GM23338 (cell line): Measurements from ENCODE around the gene ENTHD1. TPM values are rescaled to one million over a fixed set of nuclear protein-coding genes. Genes with fewer than 3 reads are reported as not detected.

ENCODE experiments used
- ATAC-seq: fragments of 200-7000 bp; cut with Tn5 transposase; 3 replicates; pipeline ENCODE4 v1.9.1; 2020
- DNase-seq: peaks from one replicate; pipeline ENCODE4 v3.0.0-alpha.2; 2015; ENCODE audit warnings: low spot score
- H2AFZ ChIP-seq: fragments of 200-600 bp; sonication (generic); 2 replicates; pipeline ENCODE4 v1.8.0; 2016; ENCODE audit warnings: antibody characterized with exemption, mild to moderate bottlenecking, moderate library complexity
- H3F3A ChIP-seq: fragments of 200-600 bp; sonication (generic); replicated peaks from 2 replicates; pipeline ENCODE4 v1.8.0; 2017; ENCODE audit warnings: antibody characterized with exemption, mixed run types, low read depth
- H3K27ac ChIP-seq: fragments of 200-600 bp; sonication (generic); 2 replicates; pipeline ENCODE4 v1.6.1; 2016; ENCODE audit warnings: low read depth
- H3K27me3 ChIP-seq: fragments of 200-600 bp; sonication (generic); 2 replicates; pipeline ENCODE4 v1.8.0; 2016; ENCODE audit warnings: mild to moderate bottlenecking, mixed run types, moderate library complexity; ENCODE audit not compliant: insufficient read depth
- H3K36me3 ChIP-seq: fragments of 200-600 bp; sonication (generic); 2 replicates; pipeline ENCODE4 v1.8.0; 2016; ENCODE audit warnings: mild to moderate bottlenecking; ENCODE audit not compliant: insufficient read depth
- H3K4me1 ChIP-seq: fragments of 200-600 bp; sonication (generic); 2 replicates; pipeline ENCODE4 v1.8.0; 2016; ENCODE audit warnings: mild to moderate bottlenecking, moderate library complexity; ENCODE audit not compliant: insufficient read depth
- H3K4me2 ChIP-seq: fragments of 200-600 bp; sonication (generic); 2 replicates; pipeline ENCODE4 v1.7.1; 2017; ENCODE audit warnings: mixed run types
- H3K4me3 ChIP-seq: fragments of 200-600 bp; sonication (generic); 2 replicates; pipeline ENCODE4 v1.6.1; 2016; ENCODE audit warnings: mixed run types
- H3K79me2 ChIP-seq: fragments of 200-600 bp; sonication (generic); replicated peaks from 2 replicates; pipeline ENCODE4 v1.8.0; 2017; ENCODE audit warnings: mild to moderate bottlenecking; ENCODE audit not compliant: insufficient read depth
- H3K9me2 ChIP-seq: fragments of 200-600 bp; sonication (generic); 2 replicates; pipeline ENCODE4 v1.8.0; 2017; ENCODE audit not compliant: insufficient read depth
- H4K20me1 ChIP-seq: fragments of 200-600 bp; sonication (generic); replicated peaks from 2 replicates; pipeline ENCODE4 v1.8.0; 2017; ENCODE audit warnings: mild to moderate bottlenecking; ENCODE audit not compliant: insufficient read depth
- H3K27ac Mint-ChIP-seq: 2 replicates; pipeline ENCODE4 v1.8.0; 2020; ENCODE audit warnings: inconsistent platforms, mild to moderate bottlenecking, moderate library complexity, mixed read lengths
- H3K27me3 Mint-ChIP-seq: 3 replicates; pipeline ENCODE4 v1.8.0; 2022; ENCODE audit warnings: low read depth, mild to moderate bottlenecking, moderate library complexity, mixed read lengths, inconsistent platforms; ENCODE audit not compliant: insufficient read depth, poor library complexity
- H3K36me3 Mint-ChIP-seq: 3 replicates; pipeline ENCODE4 v1.8.0; 2021; ENCODE audit warnings: low read depth, mild to moderate bottlenecking, inconsistent platforms, moderate library complexity, mixed read lengths
- H3K4me1 Mint-ChIP-seq: 3 replicates; pipeline ENCODE4 v1.8.0; 2020; ENCODE audit warnings: mild to moderate bottlenecking, inconsistent platforms, mixed read lengths
- H3K4me3 Mint-ChIP-seq: 3 replicates; pipeline ENCODE4 v1.8.0; 2021; ENCODE audit warnings: moderate library complexity, mild to moderate bottlenecking, inconsistent platforms, mixed read lengths
- H3K9me3 Mint-ChIP-seq: 3 replicates; pipeline ENCODE4 v1.8.0; 2020; ENCODE audit warnings: moderate library complexity, mild to moderate bottlenecking, inconsistent platforms, mixed read lengths
- CTCF ChIP-seq, 2 experiments: fragments of 200-600 bp in 1 of 2; sonication (generic) in 1 of 2; conservative IDR thresholded peaks; 2 replicates each; pipeline versions ENCODE4 v1.5.1 to v1.6.1; 2016 to 2017; ENCODE audit warnings: antibody characterized with exemption in 2 of 2, low read depth in 2 of 2, mild to moderate bottlenecking in 2 of 2, moderate library complexity in 1 of 2
- EZH2 ChIP-seq: fragments of 200-600 bp; sonication (generic); IDR thresholded peaks from one replicate; pipeline ENCODE4 v1.8.0; 2017; ENCODE audit warnings: antibody characterized with exemption, mild to moderate bottlenecking, low read depth; ENCODE audit not compliant: unreplicated experiment
- EZH2phosphoT487 ChIP-seq: fragments of 200-600 bp; sonication (generic); IDR thresholded peaks from one replicate; pipeline ENCODE4 v1.8.1; 2018; ENCODE audit warnings: antibody characterized with exemption; ENCODE audit not compliant: unreplicated experiment
- JUNB ChIP-seq: IDR thresholded peaks from one replicate; pipeline ENCODE4 v1.6.1; 2016; ENCODE audit warnings: antibody characterized with exemption; ENCODE audit not compliant: unreplicated experiment
- REST ChIP-seq: IDR thresholded peaks from one replicate; pipeline ENCODE4 v1.6.1; 2018; ENCODE audit warnings: antibody characterized with exemption; ENCODE audit not compliant: unreplicated experiment
- ZNF114 ChIP-seq: fragments of 250-450 bp; sonication (Bioruptor Pico); IDR thresholded peaks from 2 replicates; pipeline ENCODE4 v1.5.0; 2020; ENCODE audit warnings: mild to moderate bottlenecking, moderate library complexity
- ZNF331 ChIP-seq: fragments of 250-450 bp; sonication (Bioruptor Pico); IDR thresholded peaks from 2 replicates; pipeline ENCODE4 v1.5.0; 2020; ENCODE audit warnings: low read depth, mild to moderate bottlenecking, moderate library complexity
- ZNF462 ChIP-seq: fragments of 250-450 bp; sonication (Bioruptor Pico); IDR thresholded peaks from 2 replicates; pipeline ENCODE4 v1.5.0; 2020; ENCODE audit warnings: mild to moderate bottlenecking, moderate library complexity
- polyA plus RNA-seq: library from polyadenylated mRNA; unstranded; fragments of >200 nt; fragmentation: Nextera tagmentation; extraction: Ambion mirVana; gene quantifications from 2 replicates; pipeline ENCODE4 v1.2.1, GENCODE V29; 2016
- total RNA-seq: library from RNA; depleted of rRNA; stranded (reverse); fragments of >200 nt; shearing (Covaris generic); gene quantifications from 2 replicates; pipeline ENCODE4 v1.2.3, GENCODE V29; 2014

The ENTHD1 gene
- total and polyA plus RNA-seq, 2 experiments from 2014 or later = not detected

GRCh38 chr22:39818094-39818493 lies 75.5 kb downstream of the ENTHD1 start:
- Histone ChIP-seq H4K20me1 (no peaks in the 10 kb centered on the region; the same call in 1 of the 2 replicates), H3K79me2 (no peaks in the 10 kb centered on the region), H3K4me1 (no peaks in the 10 kb centered on the region), H3K27ac (no peak overlapping the region), H3K4me2 (no peak overlapping the region), H3K4me3 (no peak overlapping the region), H3K9me2 (no peaks in the 10 kb centered on the region), H2AFZ (peak overlapping the region; percentile 39; the same call in 1 of the 2 replicates), H3K27me3 (no peaks in the 10 kb centered on the region), H3K36me3 (no peaks in the 10 kb centered on the region), H3F3A (no peaks in the 10 kb centered on the region)
- Mint-ChIP-seq H3K9me3 (no peaks in the 10 kb centered on the region), H3K27ac (no peak overlapping the region), H3K36me3 (no peaks in the 10 kb centered on the region), H3K27me3 (no peaks in the 10 kb centered on the region), H3K4me3 (no peak overlapping the region), H3K4me1 (no peaks in the 10 kb centered on the region)
- DNase-seq = no peak
- no peak for TF ChIP-seq EZH2phosphoT487
- TF ChIP-seq CTCF (conservative IDR thresholded peaks at IDR 0.05; ENCODE audit: low read depth in 2 of 2) = no peak
- no peak for TF ChIP-seq ZNF114 (CRISPR knock-in tag)
- no peak for TF ChIP-seq ZNF462 (CRISPR knock-in tag)
- no peak for TF ChIP-seq EZH2
- TF ChIP-seq ZNF331 (CRISPR knock-in tag) = no peak
- TF ChIP-seq JUNB = no peak
- TF ChIP-seq REST = no peak
- ATAC-seq = no peak
